ENCODE data around the gene HINT3. TPM values are rescaled to one million over a fixed set of nuclear protein-coding genes. Genes with fewer than 3 reads are reported as not detected.

The HINT3 gene
- total RNA-seq, 3 donors from 2014 or later, result 19.0 to 37.3 (median 26.2) TPM

DNA sequence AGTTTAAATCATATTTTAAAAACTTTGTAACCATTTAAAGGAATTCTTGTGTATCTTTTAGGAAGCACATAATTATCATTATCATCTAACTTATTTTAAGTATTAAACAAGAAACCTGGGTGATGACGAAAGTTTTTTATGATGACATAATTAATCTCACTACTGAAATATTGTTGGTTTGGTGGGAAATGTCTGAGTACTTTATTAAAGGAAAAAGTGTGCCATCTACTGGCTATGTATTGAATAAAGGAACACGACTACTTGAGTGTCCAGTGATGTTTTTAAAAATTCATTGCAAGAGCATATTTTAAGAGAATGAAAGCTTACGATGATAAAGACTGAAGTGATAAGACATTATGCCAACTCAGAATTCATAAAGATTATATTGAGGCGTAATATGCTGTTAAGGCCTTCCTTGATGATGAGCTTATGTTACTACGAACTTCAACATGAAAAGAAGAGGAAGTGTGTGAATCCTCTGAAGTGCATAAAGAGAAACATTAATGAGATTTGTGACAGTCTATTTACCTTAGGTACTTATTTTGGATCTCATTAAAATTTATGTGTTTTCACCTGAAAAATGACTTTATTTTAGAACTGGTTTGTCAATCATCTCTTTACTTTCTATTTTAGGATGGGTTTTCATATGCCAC is 17.8 kb downstream of the HINT3 start:
- intact Hi-C loops (cut with DNase I; ENCODE audit: low total_unique reads), result no loop called here
- no peaks in the 10 kb centered on the region for H3K9me3 ChIP-seq

GRCh38 chr6:125979101-125979500 is 22.5 kb downstream of the HINT3 start:
- Histone ChIP-seq H3K4me3 (no peak overlapping the region), H3K4me1 (no peaks in the 10 kb centered on the region), H3K27ac (no peak overlapping the region), H3K27me3 (no peaks in the 10 kb centered on the region), H3K9me3 (no peaks in the 10 kb centered on the region), H3K36me3 (peaks cover 5% of the 10 kb centered on the region)
- no peak for TF ChIP-seq POLR2AphosphoS5 (IDR thresholded peaks at IDR 0.05)
- TF ChIP-seq POLR2A (IDR thresholded peaks at IDR 0.05), result no peak
- TF ChIP-seq, protein P1, sequence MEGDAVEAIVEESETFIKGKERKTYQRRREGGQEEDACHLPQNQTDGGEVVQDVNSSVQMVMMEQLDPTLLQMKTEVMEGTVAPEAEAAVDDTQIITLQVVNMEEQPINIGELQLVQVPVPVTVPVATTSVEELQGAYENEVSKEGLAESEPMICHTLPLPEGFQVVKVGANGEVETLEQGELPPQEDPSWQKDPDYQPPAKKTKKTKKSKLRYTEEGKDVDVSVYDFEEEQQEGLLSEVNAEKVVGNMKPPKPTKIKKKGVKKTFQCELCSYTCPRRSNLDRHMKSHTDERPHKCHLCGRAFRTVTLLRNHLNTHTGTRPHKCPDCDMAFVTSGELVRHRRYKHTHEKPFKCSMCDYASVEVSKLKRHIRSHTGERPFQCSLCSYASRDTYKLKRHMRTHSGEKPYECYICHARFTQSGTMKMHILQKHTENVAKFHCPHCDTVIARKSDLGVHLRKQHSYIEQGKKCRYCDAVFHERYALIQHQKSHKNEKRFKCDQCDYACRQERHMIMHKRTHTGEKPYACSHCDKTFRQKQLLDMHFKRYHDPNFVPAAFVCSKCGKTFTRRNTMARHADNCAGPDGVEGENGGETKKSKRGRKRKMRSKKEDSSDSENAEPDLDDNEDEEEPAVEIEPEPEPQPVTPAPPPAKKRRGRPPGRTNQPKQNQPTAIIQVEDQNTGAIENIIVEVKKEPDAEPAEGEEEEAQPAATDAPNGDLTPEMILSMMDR (IDR thresholded peaks at IDR 0.05), result no peak
- intact Hi-C loops (cut with DNase I; ENCODE audit: low total_unique reads), result no loop called here
- no peak for DNase-seq (ENCODE audit: low spot score in 2 of 2)

More for the DNA sequence above, 17.8 kb downstream of the HINT3 start:
- no peaks in the 10 kb centered on the region for H3K4me1 ChIP-seq
- TF ChIP-seq POLR2AphosphoS5 (IDR thresholded peaks at IDR 0.05), result no peak
- TF ChIP-seq, protein P1 (IDR thresholded peaks at IDR 0.05), result peak; percentile 59 to 66 (median 59)
- TF ChIP-seq POLR2A (IDR thresholded peaks at IDR 0.05), result no peak
- no peak overlapping the region for H3K4me3 ChIP-seq
- H3K27ac ChIP-seq, result no peak overlapping the region
- no peaks in the 10 kb centered on the region for H3K27me3 ChIP-seq
- no peak for DNase-seq (ENCODE audit: low spot score in 2 of 2)
- peaks cover 5% of the 10 kb centered on the region for H3K36me3 ChIP-seq

DNA sequence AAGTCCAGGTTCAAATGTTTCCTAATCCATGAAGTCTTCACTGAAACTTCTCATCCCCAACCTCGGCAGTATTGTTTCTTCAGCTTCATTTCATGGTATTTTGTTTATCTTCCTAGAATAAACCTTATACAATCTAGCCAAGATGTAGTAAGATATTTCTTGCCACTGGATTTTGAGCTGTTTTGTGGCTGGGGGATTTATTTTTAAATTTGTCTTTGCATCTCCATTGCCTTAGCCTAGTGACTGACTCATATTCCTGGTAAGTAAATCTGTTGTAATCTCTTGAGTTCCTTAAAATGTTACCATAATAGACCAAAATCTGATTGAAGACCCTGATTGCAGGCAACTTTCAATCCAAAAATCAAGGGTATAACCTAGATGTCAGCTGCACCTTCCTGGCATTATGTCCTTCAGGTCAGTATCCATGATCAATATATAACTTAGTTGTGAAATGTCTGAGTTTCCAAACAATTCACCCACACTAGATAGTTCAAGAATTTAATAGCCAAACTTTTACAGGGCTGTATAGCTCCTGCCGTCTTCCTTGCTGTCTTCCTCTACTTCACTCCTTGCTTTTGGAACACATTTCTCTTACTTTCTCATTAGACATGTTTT is 25.1 kb downstream of the HINT3 start:
- Histone ChIP-seq H3K4me3 (no peak overlapping the region), H3K27ac (no peak overlapping the region), H3K9me3 (no peaks in the 10 kb centered on the region), H3K4me1 (peaks cover 0 to 7% of the 10 kb centered on the region in 2 donors), H3K36me3 (no peaks in the 10 kb centered on the region), H3K27me3 (no peaks in the 10 kb centered on the region)
- intact Hi-C loops (cut with DNase I; ENCODE audit: low total_unique reads), result no loop called here
- no peak for DNase-seq (ENCODE audit: low spot score in 2 of 2)
- TF ChIP-seq, protein P1 (IDR thresholded peaks at IDR 0.05), result no peak
- TF ChIP-seq POLR2A (IDR thresholded peaks at IDR 0.05) (no peak), POLR2AphosphoS5 (IDR thresholded peaks at IDR 0.05) (no peak)

DNA sequence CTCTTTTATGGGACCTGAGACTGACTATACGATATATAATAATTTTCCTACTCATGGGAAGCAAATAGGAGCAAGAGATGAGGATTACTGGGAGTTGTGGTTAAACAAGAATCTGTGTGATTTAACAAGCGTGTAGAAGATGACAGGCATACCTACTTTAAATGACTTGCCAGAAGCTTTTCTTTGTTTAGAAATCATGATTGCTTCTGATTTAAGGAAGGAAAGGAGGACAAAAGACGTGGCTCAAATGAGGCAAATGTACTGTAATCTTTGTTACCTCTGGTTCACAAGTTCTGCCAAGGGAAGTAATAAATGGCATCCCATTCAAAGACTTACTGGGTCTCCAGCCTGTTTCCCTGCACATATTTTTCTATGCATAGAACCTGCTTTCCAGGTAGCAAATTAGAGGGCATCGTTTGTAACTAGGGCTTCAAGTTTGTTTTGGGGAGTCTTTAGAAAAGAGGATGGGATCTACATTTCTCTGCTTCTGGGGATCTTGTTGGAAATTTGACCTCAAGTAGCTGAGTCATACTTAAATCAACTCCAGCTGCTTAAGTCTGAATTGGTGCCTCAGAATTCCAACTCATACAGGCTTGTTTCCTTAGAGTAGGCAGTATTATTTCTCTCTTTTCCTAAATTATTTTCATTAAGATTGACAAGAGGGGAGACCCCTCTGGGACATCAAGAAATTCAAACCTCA is 26.8 kb downstream of the HINT3 start:
- no peak for DNase-seq (ENCODE audit: low spot score in 2 of 2)
- H3K4me3 ChIP-seq, result no peak overlapping the region
- no peaks in the 10 kb centered on the region for H3K27me3 ChIP-seq
- peaks cover 0 to 7% of the 10 kb centered on the region in 2 donors for H3K4me1 ChIP-seq
- intact Hi-C loops (cut with DNase I; ENCODE audit: low total_unique reads), result no loop called here
- H3K27ac ChIP-seq, result no peak overlapping the region
- no peaks in the 10 kb centered on the region for H3K36me3 ChIP-seq
- TF ChIP-seq POLR2AphosphoS5 (IDR thresholded peaks at IDR 0.05) (no peak), POLR2A (IDR thresholded peaks at IDR 0.05) (no peak)
- TF ChIP-seq, protein P1 (IDR thresholded peaks at IDR 0.05), result no peak
- no peaks in the 10 kb centered on the region for H3K9me3 ChIP-seq

- Histone ChIP-seq H3K27me3 (no peaks in the 10 kb centered on the region), H3K27ac (no peak overlapping the region), H3K4me1 (peaks cover 0 to 7% of the 10 kb centered on the region in 2 donors), H3K4me3 (no peak overlapping the region), H3K36me3 (no peaks in the 10 kb centered on the region), H3K9me3 (no peaks in the 10 kb centered on the region)
- no peak for DNase-seq (ENCODE audit: low spot score in 2 of 2)
- TF ChIP-seq, protein P1 (IDR thresholded peaks at IDR 0.05), result no peak
- TF ChIP-seq POLR2AphosphoS5 (IDR thresholded peaks at IDR 0.05) (no peak), POLR2A (IDR thresholded peaks at IDR 0.05) (no peak)
- intact Hi-C loops (cut with DNase I; ENCODE audit: low total_unique reads), result no loop called here
Measured at GRCh38 chr6:125984311-125984710, 27.7 kb downstream of the HINT3 start.
